Lower lobe of right lung (tissue), 2 donors: ENCODE results near the gene E2F6. TPM values are rescaled to one million over a fixed set of nuclear protein-coding genes. Genes with fewer than 3 reads are reported as not detected.
A peak's percentile ranks its signal among the peaks of the same experiment; 100 is the strongest.

ENCODE experiments used
- ATAC-seq, 2 donors: fragments of 200-7000 bp; cut with Tn5 transposase; one replicate each; pipeline ENCODE4 v1.9.1; 2020 to 2022; ENCODE audit warnings: mild to moderate bottlenecking in 2 of 2, moderate library complexity in 2 of 2
- DNase-seq: peaks from one replicate; pipeline ENCODE4 v3.0.0-alpha.2; 2020
- H3K27ac ChIP-seq: fragments of 200-600 bp; one replicate; pipeline ENCODE4 v1.8.0; 2022
- H3K27me3 ChIP-seq: fragments of 200-600 bp; one replicate; pipeline ENCODE4 v1.8.0; 2022; ENCODE audit warnings: low read depth
- H3K36me3 ChIP-seq: fragments of 200-600 bp; one replicate; pipeline ENCODE4 v1.8.0; 2022; ENCODE audit warnings: mild to moderate bottlenecking
- H3K4me1 ChIP-seq: fragments of 200-600 bp; one replicate; pipeline ENCODE4 v1.8.0; 2022
- H3K4me3 ChIP-seq: fragments of 200-600 bp; one replicate; pipeline ENCODE4 v1.8.0; 2022; ENCODE audit warnings: mild to moderate bottlenecking
- H3K9me3 ChIP-seq: fragments of 200-600 bp; one replicate; pipeline ENCODE4 v1.8.0; 2022
- intact Hi-C: fragments of 100-400 bp; cut with DNase I; formaldehyde crosslinking; loops from one replicate; pipeline ENCODE4 v1.11.0; 2022
- total RNA-seq: library from RNA; stranded (reverse); fragmentation: NEBNext Ultra II Directional; extraction: Animal tissue kit (Norgen Biotek cat#: 25700); gene quantifications from one replicate; pipeline ENCODE4 v1.2.1, GENCODE V29; 2021
- TF ChIP-seq, protein P1 (sequence below): fragments of 200-600 bp; IDR thresholded peaks from one replicate; pipeline ENCODE4 v1.8.0; 2022; ENCODE audit warnings: antibody characterized with exemption, mild to moderate bottlenecking
- donor health status: DM: no; HTN: yes; CAD: no; lungs with severe emphysema.

The E2F6 gene
- total RNA-seq, 1 donor from 2014 or later, result 12.3 TPM

GRCh38 chr2:11482473-11483035 is 16.6 kb upstream of the E2F6 start:
- Histone ChIP-seq H3K4me3 (peak overlapping the region; percentile 41), H3K27ac (no peak overlapping the region), H3K27me3 (peaks cover 64% of the 10 kb centered on the region), H3K9me3 (no peaks in the 10 kb centered on the region), H3K36me3 (no peaks in the 10 kb centered on the region), H3K4me1 (no peaks in the 10 kb centered on the region)
- intact Hi-C loops, result no loop called here
- TF ChIP-seq, protein P1, sequence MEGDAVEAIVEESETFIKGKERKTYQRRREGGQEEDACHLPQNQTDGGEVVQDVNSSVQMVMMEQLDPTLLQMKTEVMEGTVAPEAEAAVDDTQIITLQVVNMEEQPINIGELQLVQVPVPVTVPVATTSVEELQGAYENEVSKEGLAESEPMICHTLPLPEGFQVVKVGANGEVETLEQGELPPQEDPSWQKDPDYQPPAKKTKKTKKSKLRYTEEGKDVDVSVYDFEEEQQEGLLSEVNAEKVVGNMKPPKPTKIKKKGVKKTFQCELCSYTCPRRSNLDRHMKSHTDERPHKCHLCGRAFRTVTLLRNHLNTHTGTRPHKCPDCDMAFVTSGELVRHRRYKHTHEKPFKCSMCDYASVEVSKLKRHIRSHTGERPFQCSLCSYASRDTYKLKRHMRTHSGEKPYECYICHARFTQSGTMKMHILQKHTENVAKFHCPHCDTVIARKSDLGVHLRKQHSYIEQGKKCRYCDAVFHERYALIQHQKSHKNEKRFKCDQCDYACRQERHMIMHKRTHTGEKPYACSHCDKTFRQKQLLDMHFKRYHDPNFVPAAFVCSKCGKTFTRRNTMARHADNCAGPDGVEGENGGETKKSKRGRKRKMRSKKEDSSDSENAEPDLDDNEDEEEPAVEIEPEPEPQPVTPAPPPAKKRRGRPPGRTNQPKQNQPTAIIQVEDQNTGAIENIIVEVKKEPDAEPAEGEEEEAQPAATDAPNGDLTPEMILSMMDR, result no peak
- no peak for DNase-seq
- peak in 1 of 2 donors; percentile 40 for ATAC-seq

- Histone ChIP-seq H3K27me3 (peaks cover 59% of the 10 kb centered on the region), H3K36me3 (no peaks in the 10 kb centered on the region), H3K4me1 (no peaks in the 10 kb centered on the region), H3K4me3 (no peak overlapping the region), H3K9me3 (no peaks in the 10 kb centered on the region), H3K27ac (no peak overlapping the region)
- peak in 1 of 2 donors; percentile 13 for ATAC-seq
- TF ChIP-seq, protein P1, result no peak
- no peak for DNase-seq
- intact Hi-C loops, result no loop called here
Observed at GRCh38 chr2:11481789-11482472, 16.0 kb upstream of the E2F6 start.

DNA sequence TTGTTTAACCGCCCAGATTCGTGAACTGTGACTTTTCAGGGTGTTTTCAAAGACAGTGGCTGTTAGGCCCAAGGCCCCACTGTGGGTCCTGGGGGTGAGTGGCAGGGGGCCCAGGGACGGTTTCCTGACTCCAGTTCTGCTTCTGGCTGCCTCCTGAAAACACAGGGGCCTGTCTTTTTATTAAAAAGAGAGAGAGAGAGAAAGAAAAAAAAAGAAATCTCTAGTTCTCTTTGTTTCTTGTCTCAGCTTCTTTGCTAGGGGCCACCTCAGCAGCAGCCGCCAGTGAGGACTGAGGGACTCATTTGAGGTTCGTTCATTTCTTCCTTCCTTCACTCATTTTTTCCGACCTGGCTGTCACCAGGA is 15.4 kb upstream of the E2F6 start:
- Histone ChIP-seq H3K27me3 (peaks cover 55% of the 10 kb centered on the region), H3K9me3 (no peaks in the 10 kb centered on the region), H3K27ac (no peak overlapping the region), H3K36me3 (no peaks in the 10 kb centered on the region), H3K4me1 (no peaks in the 10 kb centered on the region), H3K4me3 (no peak overlapping the region)
- ATAC-seq (no peak), DNase-seq (no peak)
- TF ChIP-seq, protein P1, result no peak
- intact Hi-C loops, result no loop called here

DNA sequence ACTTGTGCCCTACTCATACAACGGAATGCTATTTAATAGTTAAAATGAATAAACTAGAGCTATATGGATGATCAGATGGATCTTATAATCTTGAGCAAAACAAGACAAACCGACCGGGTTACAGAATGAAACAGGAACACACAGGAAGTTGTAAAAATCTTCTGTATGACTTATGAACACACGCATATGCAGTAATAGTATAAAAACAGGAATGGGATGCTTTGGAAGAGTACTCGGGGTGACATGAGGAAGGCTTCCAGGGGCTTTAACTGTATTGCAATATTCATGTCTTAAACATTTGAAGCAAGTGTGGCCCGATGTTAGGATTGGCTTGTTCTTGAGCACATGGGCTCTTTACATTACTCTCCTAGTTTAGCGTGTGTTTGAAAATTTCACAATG is 14.9 kb upstream of the E2F6 start:
- no peaks in the 10 kb centered on the region for H3K4me1 ChIP-seq
- ATAC-seq (no peak), DNase-seq (no peak)
- H3K4me3 ChIP-seq, result no peak overlapping the region
- peaks cover 51% of the 10 kb centered on the region for H3K27me3 ChIP-seq
- H3K36me3 ChIP-seq, result no peaks in the 10 kb centered on the region
- H3K27ac ChIP-seq, result no peak overlapping the region
- TF ChIP-seq, protein P1, result no peak
- intact Hi-C loops, result no loop called here
- no peaks in the 10 kb centered on the region for H3K9me3 ChIP-seq

DNA sequence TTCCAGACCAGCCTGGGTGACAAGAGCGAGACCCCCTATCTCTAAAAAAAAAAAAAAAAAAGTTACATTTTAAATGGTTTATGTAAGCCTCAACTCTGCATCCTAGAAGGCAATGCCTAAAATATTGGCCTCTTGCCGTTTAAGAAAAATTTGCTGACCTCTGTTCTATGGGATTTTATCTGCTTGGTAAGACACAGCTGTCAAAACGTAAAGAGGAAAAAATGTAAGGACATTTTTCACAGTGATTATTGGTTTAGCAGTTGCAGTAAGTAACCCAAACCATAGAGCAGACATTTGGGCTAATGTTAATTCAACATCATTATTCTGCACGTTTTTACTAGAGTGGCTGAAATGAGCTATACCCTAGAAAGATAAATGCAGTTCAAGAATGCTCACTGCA is 14.4 kb upstream of the E2F6 start:
- peaks cover 46% of the 10 kb centered on the region for H3K27me3 ChIP-seq
- H3K36me3 ChIP-seq, result no peaks in the 10 kb centered on the region
- TF ChIP-seq, protein P1, result no peak
- no peaks in the 10 kb centered on the region for H3K9me3 ChIP-seq
- no peak for DNase-seq
- intact Hi-C loops, result no loop called here
- no peak for ATAC-seq
- no peak overlapping the region for H3K4me3 ChIP-seq
- no peaks in the 10 kb centered on the region for H3K4me1 ChIP-seq
- H3K27ac ChIP-seq, result no peak overlapping the region
